C1 segment of cervical spinal cord (tissue), 14 donors: ENCODE results near the gene MRPS33.
"Not testable (repeated sequence)": the region's sequence is repeated elsewhere in the genome, so short reads cannot be mapped to it uniquely, and the experiment has no call there.

Experiments
- DNase-seq, 14 donors: peaks; one replicate each; lab custom pipeline; 2025; lab: John Stamatoyannopoulos, UW

MRPS33 gene

GRCh38 chr7:141014524-141015395 is at the start of gene MRPS33:
Gene MRPS33 (minus strand): TSS chr7:141014952. CDS start chr7:141010633, 4,319 bp downstream.
- DNase-seq = peak; percentile 49 to 98 (median 94)

GRCh38 chr7:141057788-141058187 is 43.0 kb upstream of the MRPS33 start:
- no peak for DNase-seq

- DNase-seq = no peak
Observed at GRCh38 chr7:141055146-141055545, 40.4 kb upstream of the MRPS33 start.

- peak in 1 of 14 donors; percentile 1 for DNase-seq
Observed at GRCh38 chr7:141053626-141054025, 38.9 kb upstream of the MRPS33 start.

- DNase-seq = no peak
Observed at GRCh38 chr7:141045842-141046620, 31.3 kb upstream of the MRPS33 start.

- no peak for DNase-seq
Observed at GRCh38 chr7:141045126-141045841, 30.5 kb upstream of the MRPS33 start.

GRCh38 chr7:141043616-141044015 is 28.9 kb upstream of the MRPS33 start:
- no peak for DNase-seq

- no peak for DNase-seq
Observed at GRCh38 chr7:141042222-141043193, 27.8 kb upstream of the MRPS33 start.

- DNase-seq = no peak
Observed at GRCh38 chr7:141039376-141039775, 24.6 kb upstream of the MRPS33 start.

GRCh38 chr7:141038100-141038499 is 23.3 kb upstream of the MRPS33 start:
- not testable (repeated sequence) for DNase-seq

GRCh38 chr7:141032539-141033323 is 18.0 kb upstream of the MRPS33 start:
- not testable (repeated sequence) for DNase-seq

GRCh38 chr7:141028767-141029166 is 14.0 kb upstream of the MRPS33 start:
- no peak for DNase-seq

- no peak for DNase-seq
Observed at GRCh38 chr7:141027043-141027442, 12.3 kb upstream of the MRPS33 start.

GRCh38 chr7:141024668-141025067 is 9.9 kb upstream of the MRPS33 start:
- no peak for DNase-seq

GRCh38 chr7:141023295-141023694 is 8.5 kb upstream of the MRPS33 start:
- no peak for DNase-seq

- DNase-seq = no peak
Observed at GRCh38 chr7:141017555-141017954, 2.8 kb upstream of the MRPS33 start.

GRCh38 chr7:141016349-141016748 is 1.6 kb upstream of the MRPS33 start:
- DNase-seq = no peak

GRCh38 chr7:141014125-141014523 is 628 bp downstream of the MRPS33 start:
- DNase-seq = no peak

GRCh38 chr7:141013345-141013715 is 1.4 kb downstream of the MRPS33 start:
- no peak for DNase-seq
